Smooth muscle cell (in vitro differentiated cells): ENCODE results near the gene SPOCK1. TPM values are rescaled to one million over a fixed set of nuclear protein-coding genes. Genes with fewer than 3 reads are reported as not detected.

Experiments
- DNase-seq: peaks from one replicate; lab custom pipeline; 2025; ENCODE audit not compliant: unreplicated experiment; lab: John Stamatoyannopoulos, UW
- H2AFZ ChIP-seq: fragments of 200-600 bp; sonication (generic); 2 replicates; pipeline ENCODE4 v1.6.0; 2016; ENCODE audit warnings: antibody characterized with exemption, low read depth, mild to moderate bottlenecking
- H3F3A ChIP-seq: fragments of 200-600 bp; sonication (generic); 2 replicates; pipeline ENCODE4 v1.6.0; 2017; ENCODE audit warnings: antibody characterized with exemption, low read depth
- H3K27ac ChIP-seq: fragments of 200-600 bp; sonication (generic); 2 replicates; pipeline ENCODE4 v1.5.1; 2016; ENCODE audit warnings: low read depth, mild to moderate bottlenecking
- H3K27me3 ChIP-seq: fragments of 200-600 bp; sonication (generic); 2 replicates; pipeline ENCODE4 v1.6.1; 2016; ENCODE audit warnings: low read depth, mild to moderate bottlenecking
- H3K36me3 ChIP-seq: fragments of 200-600 bp; sonication (generic); 2 replicates; pipeline ENCODE4 v1.5.1; 2016; ENCODE audit warnings: low read depth
- H3K4me1 ChIP-seq: fragments of 200-600 bp; sonication (generic); 2 replicates; pipeline ENCODE4 v1.5.1; 2016; ENCODE audit warnings: low read depth
- H3K4me2 ChIP-seq: fragments of 200-600 bp; sonication (generic); 2 replicates; pipeline ENCODE4 v1.6.0; 2016; ENCODE audit warnings: mild to moderate bottlenecking
- H3K4me3 ChIP-seq: fragments of 200-600 bp; sonication (generic); 2 replicates; pipeline ENCODE4 v1.5.1; 2016; ENCODE audit warnings: mild to moderate bottlenecking
- H3K79me2 ChIP-seq: fragments of 200-600 bp; sonication (generic); 2 replicates; pipeline ENCODE4 v1.6.0; 2016; ENCODE audit warnings: low read depth, mild to moderate bottlenecking
- H3K9ac ChIP-seq: fragments of 200-600 bp; sonication (generic); 2 replicates; pipeline ENCODE4 v1.6.0; 2016; ENCODE audit warnings: low read depth
- H3K9me3 ChIP-seq: fragments of 200-600 bp; sonication (generic); replicated peaks from 2 replicates; pipeline ENCODE4 v1.5.1; 2016; ENCODE audit warnings: low read depth
- H4K20me1 ChIP-seq: fragments of 200-600 bp; sonication (generic); 2 replicates; pipeline ENCODE4 v1.6.0; 2016; ENCODE audit warnings: low read depth
- CTCF ChIP-seq: fragments of 200-600 bp; sonication (generic); IDR thresholded peaks from 2 replicates; pipeline ENCODE4 v1.5.1; 2017; ENCODE audit warnings: borderline replicate concordance, mild to moderate bottlenecking, antibody characterized with exemption; ENCODE audit not compliant: insufficient read depth, poor library complexity, severe bottlenecking
- WGBS: methylation state at CpG from one replicate; pipeline ENCODE4 v1.1.7; 2016; ENCODE audit warnings: low lambda C conversion rate; 5-methylcytosine and 5-hydroxymethylcytosine counted together
- polyA plus RNA-seq: library from polyadenylated mRNA; unstranded; fragments of >200 nt; fragmentation: Nextera tagmentation; extraction: Ambion mirVana; gene quantifications from 2 replicates; pipeline ENCODE4 v1.2.1, GENCODE V29; 2016
- total RNA-seq: library from RNA; depleted of rRNA; stranded (reverse); fragments of >200 nt; gene quantifications from 2 replicates; pipeline ENCODE4 v1.2.3, GENCODE V29; 2014

SPOCK1 gene
- total and polyA plus RNA-seq, 2 experiments from 2014 or later: 56.2 to 80.0 TPM

- Histone ChIP-seq H2AFZ (no peak overlapping the region), H3K79me2 (no peaks in the 10 kb centered on the region), H3K9me3 (peaks cover 4% of the 10 kb centered on the region), H3K4me1 (no peaks in the 10 kb centered on the region), H3K9ac (no peak overlapping the region), H3K4me2 (no peak overlapping the region), H3F3A (no peaks in the 10 kb centered on the region), H3K27ac (no peak overlapping the region), H3K36me3 (no peaks in the 10 kb centered on the region), H3K4me3 (no peak overlapping the region), H4K20me1 (no peaks in the 10 kb centered on the region), H3K27me3 (no peaks in the 10 kb centered on the region)
- WGBS: 64% methylated on average over 5 of the region's 5 CpGs
- TF ChIP-seq CTCF: no peak
- no peak for DNase-seq
These were observed 119.4 kb downstream of the SPOCK1 start for GRCh38 chr5:137379555-137380286.

- no peak overlapping the region for H3K4me2 ChIP-seq
- no peaks in the 10 kb centered on the region for H3K4me1 ChIP-seq
- H4K20me1 ChIP-seq: no peaks in the 10 kb centered on the region
- no peak overlapping the region for H2AFZ ChIP-seq
- H3F3A ChIP-seq: no peaks in the 10 kb centered on the region
- no peak overlapping the region for H3K9ac ChIP-seq
- TF ChIP-seq CTCF: no peak
- no peak overlapping the region for H3K27ac ChIP-seq
- no peaks in the 10 kb centered on the region for H3K9me3 ChIP-seq
- H3K36me3 ChIP-seq: no peaks in the 10 kb centered on the region
- 89% methylated on average over 11 of the region's 11 CpGs for WGBS
- no peak overlapping the region for H3K4me3 ChIP-seq
- H3K79me2 ChIP-seq: no peaks in the 10 kb centered on the region
- DNase-seq: no peak
- H3K27me3 ChIP-seq: no peaks in the 10 kb centered on the region
These were observed 123.2 kb downstream of the SPOCK1 start for GRCh38 chr5:137375741-137376526.

GRCh38 chr5:137374110-137374714 lies 124.9 kb downstream of the SPOCK1 start:
- Histone ChIP-seq H3K9me3 (no peaks in the 10 kb centered on the region), H3K4me2 (no peak overlapping the region), H3K9ac (no peak overlapping the region), H4K20me1 (no peaks in the 10 kb centered on the region), H3K27ac (no peak overlapping the region), H3K79me2 (no peaks in the 10 kb centered on the region), H3K36me3 (no peaks in the 10 kb centered on the region), H2AFZ (no peak overlapping the region), H3F3A (no peaks in the 10 kb centered on the region), H3K27me3 (no peaks in the 10 kb centered on the region), H3K4me3 (no peak overlapping the region), H3K4me1 (no peaks in the 10 kb centered on the region)
- no peak for TF ChIP-seq CTCF
- no peak for DNase-seq
- WGBS: 75% methylated on average over 7 of the region's 7 CpGs
